K562 (cell line): ENCODE data around the gene TMA16. TPM values are rescaled to one million over a fixed set of nuclear protein-coding genes. Genes with fewer than 3 reads are reported as not detected.

Experiments used
- ATAC-seq: fragments of 200-7000 bp; cut with Tn5 transposase; 3 replicates; pipeline ENCODE4 v1.9.1; 2020; ENCODE audit warnings: moderate library complexity
- Bru-seq: library from RNA; stranded (reverse); fragments of 400-500 nt; gene quantifications from one replicate; lab custom pipeline; 2021; lab: Mats Ljungman, UMichigan
- BruChase-seq, 2 experiments: library from RNA; stranded (reverse); fragments of 400-500 nt; gene quantifications; one replicate each; lab custom pipeline; 2021; lab: Mats Ljungman, UMichigan
- BruUV-seq: library from RNA; stranded (reverse); fragments of 400-500 nt; replicated peaks from 2 replicates; lab custom pipeline; 2021; lab: Mats Ljungman, UMichigan
- CTCF ChIA-PET: fragments of 300-600 bp; formaldehyde crosslinking; extraction: SDS; loops from one replicate; lab custom pipeline; 2021; ENCODE audit warnings: low intra/inter-chr PET ratio; lab: Yijun Ruan, JAX
- POLR2A ChIA-PET: fragments of 300-600, 350-650 bp; sonication (Branson Sonifier 250); formaldehyde crosslinking; extraction: SDS; loops from one replicate; lab custom pipeline; 2021; ENCODE audit warnings: antibody characterized with exemption, inconsistent platforms; lab: Yijun Ruan, JAX
- DNase-seq, 4 experiments: peaks; one replicate each; pipeline versions ENCODE4 v3.0.0 to v3.0.0-alpha.2; 2011 to 2018; ENCODE audit warnings: low spot score in 3 of 4, mixed read lengths in 3 of 4; ENCODE audit errors: extremely low read depth in 1 of 4
- FAIRE-seq: peaks from 2 replicates; lab custom pipeline; 2011; peaks lifted over from hg19 to GRCh38; lab: Jason Lieb, UNC
- H2AFZ ChIP-seq: 2 replicates; pipeline ENCODE4 v1.6.0; 2011; ENCODE audit warnings: low read depth, low read length, control low read depth, inconsistent platforms
- H3K27ac ChIP-seq: fragments of 200-600 bp; 3 replicates; pipeline ENCODE4 v1.8.0; 2011; ENCODE audit warnings: low read depth, mild to moderate bottlenecking, control low read depth, inconsistent platforms, low read length, moderate library complexity, mixed read lengths; ENCODE audit errors: extremely low read depth
- H3K27me3 ChIP-seq, 2 experiments: fragments of 300-600 bp in 1 of 2; 2 replicates in 1 of 2; 3 replicates in 1 of 2; pipeline versions ENCODE4 v1.6.0 to v1.8.0; 2011; ENCODE audit warnings: inconsistent platforms in 2 of 2, low read length in 2 of 2, mild to moderate bottlenecking in 1 of 2, mixed read lengths in 1 of 2, moderate library complexity in 1 of 2; ENCODE audit not compliant: control insufficient read depth in 2 of 2, insufficient read depth in 2 of 2
- H3K36me3 ChIP-seq: fragments of 300-600 bp; 3 replicates; pipeline ENCODE4 v1.8.0; 2011; ENCODE audit warnings: mild to moderate bottlenecking, low read length, inconsistent platforms; ENCODE audit not compliant: control insufficient read depth, insufficient read depth
- H3K4me1 ChIP-seq, 2 experiments: fragments of 200-600 bp in 1 of 2; replicated peaks in 1 of 2; 2 replicates in 1 of 2; 3 replicates in 1 of 2; pipeline versions ENCODE4 v1.5.1 to v1.8.0; 2011; ENCODE audit warnings: inconsistent platforms in 2 of 2, low read length in 2 of 2, mild to moderate bottlenecking in 1 of 2, mixed read lengths in 1 of 2, moderate library complexity in 1 of 2; ENCODE audit not compliant: control insufficient read depth in 2 of 2, insufficient read depth in 2 of 2
- H3K4me2 ChIP-seq: 2 replicates; pipeline ENCODE4 v1.6.1; 2011; ENCODE audit warnings: low read length, control low read depth, inconsistent platforms, mixed read lengths; ENCODE audit not compliant: insufficient read depth
- H3K4me3 ChIP-seq: fragments of 200-600 bp; sonication (generic), shearing (Covaris generic); 2 replicates; pipeline ENCODE4 v1.5.1; 2016; ENCODE audit warnings: control low read depth, inconsistent platforms
- H3K79me2 ChIP-seq: fragments of 200-600 bp; 3 replicates; pipeline ENCODE4 v1.8.0; 2011; ENCODE audit warnings: low read length, inconsistent platforms; ENCODE audit not compliant: control insufficient read depth, insufficient read depth
- H3K9ac ChIP-seq, 2 experiments: 2 replicates each; pipeline versions ENCODE4 v1.6.0 to v1.6.1; 2011; ENCODE audit warnings: low read depth in 2 of 2, low read length in 2 of 2, control low read depth in 1 of 2, inconsistent platforms in 1 of 2, mild to moderate bottlenecking in 1 of 2, mixed read lengths in 1 of 2; ENCODE audit not compliant: insufficient read depth in 1 of 2
- H3K9me1 ChIP-seq: one replicate; pipeline ENCODE4 v1.6.0; 2011; ENCODE audit warnings: inconsistent platforms, mild to moderate bottlenecking, low read length, moderate library complexity; ENCODE audit not compliant: control insufficient read depth, insufficient read depth
- H3K9me3 ChIP-seq: replicated peaks from 2 replicates; pipeline ENCODE4 v1.5.1; 2011; ENCODE audit warnings: low read depth, low read length, inconsistent platforms; ENCODE audit not compliant: control insufficient read depth, insufficient read depth
- H4K20me1 ChIP-seq: replicated peaks from 2 replicates; pipeline ENCODE4 v1.6.1; 2011; ENCODE audit warnings: low read length, inconsistent platforms, mixed read lengths; ENCODE audit not compliant: control insufficient read depth, insufficient read depth
- MGA ChIP-seq: fragments of 450-650 bp; IDR thresholded peaks from 2 replicates; pipeline ENCODE4 v1.6.1; 2016; ENCODE audit warnings: mild to moderate bottlenecking, moderate library complexity
- ZBTB1 ChIP-seq: sonication (generic); formaldehyde crosslinking; IDR thresholded peaks from 2 replicates; pipeline ENCODE4 v1.8.1; 2023; ENCODE audit warnings: missing genetic modification reagents, low read depth, mild to moderate bottlenecking, borderline replicate concordance
- WGBS: fragments of 100-300 bp; shearing (Covaris generic); methylation state at CpG from one replicate; pipeline ENCODE4 v1.1.6; 2016; ENCODE audit warnings: low coverage, mixed read lengths; ENCODE audit not compliant: insufficient coverage; ENCODE audit errors: missing lambda C conversion rate; 5-methylcytosine and 5-hydroxymethylcytosine counted together
- in situ Hi-C: fragments of 300-500 bp; cut with MboI; formaldehyde crosslinking; loops from 4 replicates; pipeline ENCODE4 v1.15.0; 2018; ENCODE audit warnings: inconsistent platforms, mixed read lengths
- intact Hi-C: fragments of 100-400 bp; cut with micrococcal nuclease; formaldehyde crosslinking; loops from 2 replicates; pipeline ENCODE4 v1.14.2; 2022
- long read RNA-seq, 3 experiments: library from polyadenylated mRNA in 2 of 3; library from RNA in 1 of 3; unstranded in 2 of 3; stranded (forward) in 1 of 3; transcript quantifications; one replicate each; pipeline ENCODE4 v2.0.0, GENCODE V29; 2019 to 2022
- polyA minus RNA-seq, 3 experiments: library from RNA; depleted of rRNA, polyadenylated mRNA; stranded (reverse); fragments of >200 nt; gene quantifications; 2 replicates each; pipeline ENCODE4 v1.2.3, GENCODE V29; 2011
- polyA plus RNA-seq, 8 experiments: library from polyadenylated mRNA; depleted of rRNA in 4 of 8; stranded (reverse) in 5 of 8; unstranded in 3 of 8; fragments of >200 nt; fragmentation: Nextera tagmentation in 2 of 8; fragmentation: Illumina TruSeq in 1 of 8; extraction: Ambion mirVana in 2 of 8; extraction: Trizol in 1 of 8; gene quantifications; 2 replicates each; pipeline versions ENCODE4 v1.2.1 to v1.2.3, GENCODE V29; 2011 to 2014; ENCODE audit warnings: inconsistent platforms in 1 of 8, missing spikeins in 1 of 8
- total RNA-seq, 7 experiments: library from RNA; depleted of rRNA in 6 of 7; stranded (reverse); fragments of >200 nt in 6 of 7; fragmentation: Illumina TruSeq in 2 of 7; extraction: Trizol in 2 of 7; gene quantifications; 2 replicates each; pipeline versions ENCODE4 v1.2.1 to v1.2.3, GENCODE V29; 2011 to 2021; ENCODE audit warnings: low replicate concordance in 1 of 7

TMA16 gene
- total RNA-seq (2011; cell fraction: chromatin; rRNA removed; ENCODE audit: low replicate concordance) = 39.6 and 129 TPM in 2 replicates
- 14.8 and 26.8 TPM in 2 replicates for total RNA-seq (2011; cell fraction: nucleolus; rRNA removed)
- total RNA-seq (2011; cell fraction: nucleoplasm; rRNA removed) = 70.2 and 142 TPM in 2 replicates
- total RNA-seq (2014; rRNA removed) = 54.5 and 70.0 TPM in 2 replicates
- total RNA-seq (2014; rRNA removed; fragmentation: Illumina TruSeq; extraction: Trizol) = 58.4 and 72.4 TPM in 2 replicates
- 59.1 and 66.6 TPM in 2 replicates for total RNA-seq (2015; rRNA removed; fragmentation: Illumina TruSeq; extraction: Trizol)
- total RNA-seq (2021) = 47.7 and 49.5 TPM in 2 replicates
- polyA plus RNA-seq (2011; rRNA removed) = 23.2 and 27.7 TPM in 2 replicates
- polyA plus RNA-seq (2011; cell fraction: cytosol; rRNA removed) = 1.7 and 7.0 TPM in 2 replicates
- polyA plus RNA-seq (2011; cell fraction: nucleus; rRNA removed) = 27.4 and 36.3 TPM in 2 replicates
- 30.3 and 57.5 TPM in 2 replicates for polyA plus RNA-seq (2012)
- polyA plus RNA-seq (2014; fragmentation: Illumina TruSeq; extraction: Trizol) = 73.5 and 74.2 TPM in 2 replicates
- 10 to 100 TPM; 51.4 to 67.2 TPM for polyA plus RNA-seq (2014; fragmentation: Nextera tagmentation; extraction: Ambion mirVana)
- 47.0 and 74.8 TPM in 2 replicates for polyA plus RNA-seq (2014; rRNA removed)
- 44.6 and 50.7 TPM in 2 replicates for polyA minus RNA-seq (2011; rRNA and poly(A)+ RNA removed)
- 17.9 and 21.2 TPM in 2 replicates for polyA minus RNA-seq (2011; cell fraction: cytosol; rRNA and poly(A)+ RNA removed)
- polyA minus RNA-seq (2011; cell fraction: nucleus; rRNA and poly(A)+ RNA removed) = 68.8 and 111 TPM in 2 replicates
- Bru-seq, nascent RNA = percentile 96 among the genes with signal in this experiment
- percentile 95 among the genes with signal in this experiment for BruChase-seq, experiment 1, labeled RNA remaining after a 2-hour chase
- percentile 94 among the genes with signal in this experiment for BruChase-seq, experiment 2, labeled RNA remaining after a 6-hour chase
- long read RNA-seq, experiment 1, transcript TMA16-201 (7 exons, 1,978 nt) = major isoform, 78 of 136 reads
- long read RNA-seq, experiment 1, transcript TMA16-209 (6 exons, 803 nt) = minor isoform, 5 of 136 reads
- long read RNA-seq, experiment 1, partial matches to known transcripts = 31 of 136 reads
- long read RNA-seq, experiment 1, other reads (novel, unspliced or antisense) = 22 of 136 reads
- long read RNA-seq, experiment 2, transcript TMA16-201 (7 exons, 1,978 nt) = major isoform, 32 of 51 reads
- long read RNA-seq, experiment 2, partial matches to known transcripts = 3 of 51 reads
- long read RNA-seq, experiment 2, other reads (novel, unspliced or antisense) = 15 of 51 reads
- long read RNA-seq, experiment 3, transcript TMA16-201 (7 exons, 1,978 nt) = major isoform, 17 of 25 reads
- long read RNA-seq, experiment 3, partial matches to known transcripts = 1 of 25 reads
- long read RNA-seq, experiment 3, other reads (novel, unspliced or antisense) = 3 of 25 reads

- under 1% methylated on average over 52 of the region's 64 CpGs for WGBS
- peak within 1 kb of the TSS; percentile 99 for H3K4me2 ChIP-seq
- DNase-seq (peak; percentile 78 to 95 (median 84)), FAIRE-seq (peak; percentile 86), ATAC-seq (peak; percentile 93)
- ChIA-PET POLR2A (interaction anchor here (0.6 to 2.1 kb wide), 19 partner anchors 9 to 1868 kb away, joined by 3 to 17 read pairs (median 4); no protein-coding TSS in a partner anchor), CTCF (no interaction called here)
- peak within 1 kb of the TSS; percentile 97 for H3K4me3 ChIP-seq
- TSS peak; percentile 69 for BruUV-seq
- no peaks in the 10 kb centered on the region for H4K20me1 ChIP-seq
- intact Hi-C loops (loop anchor here (10.0 kb wide), 2 partner anchors 300 to 330 kb away; partner anchors contain the start of gene NAF1), in situ Hi-C loops (no loop called here)
- H3K9me1 ChIP-seq = no peaks in the 10 kb centered on the region
- peak within 1 kb of the TSS; percentile 99 for H3K27ac ChIP-seq
- H3K36me3 ChIP-seq = peaks cover 19% of the 10 kb centered on the region
- H3K27me3 ChIP-seq = no peaks in the 10 kb centered on the region
- H3K9ac ChIP-seq = peak within 1 kb of the TSS; percentile 97 to 99
- peaks cover 0 to 16% of the 10 kb centered on the region in 2 experiments; a peak in 2 of 5 replicates for H3K4me1 ChIP-seq
- peak within 1 kb of the TSS; percentile 85 for H2AFZ ChIP-seq
- peaks cover 57% of the 10 kb centered on the region for H3K79me2 ChIP-seq
- H3K9me3 ChIP-seq = no peaks in the 10 kb centered on the region
- TF ChIP-seq MGA (peak; percentile 89), ZBTB1 (CRISPR knock-in tag) (peak; percentile 80; the same call in 1 of the 2 replicates)
Measured at GRCh38 chr4:163494360-163495241, at the start of gene TMA16. Gene TMA16, plus strand, starts transcription at chr4:163494690. Its CDS starts 112 bp downstream, at chr4:163494802.
